Measurements from ENCODE around the gene DMPK. TPM values are rescaled to one million over a fixed set of nuclear protein-coding genes. Genes with fewer than 3 reads are reported as not detected.
A peak's percentile ranks its signal among the peaks of the same experiment; 100 is the strongest.

Gene DMPK
- total and polyA plus RNA-seq, 12 donors, result 220 to 439 (median 304) TPM

DNA sequence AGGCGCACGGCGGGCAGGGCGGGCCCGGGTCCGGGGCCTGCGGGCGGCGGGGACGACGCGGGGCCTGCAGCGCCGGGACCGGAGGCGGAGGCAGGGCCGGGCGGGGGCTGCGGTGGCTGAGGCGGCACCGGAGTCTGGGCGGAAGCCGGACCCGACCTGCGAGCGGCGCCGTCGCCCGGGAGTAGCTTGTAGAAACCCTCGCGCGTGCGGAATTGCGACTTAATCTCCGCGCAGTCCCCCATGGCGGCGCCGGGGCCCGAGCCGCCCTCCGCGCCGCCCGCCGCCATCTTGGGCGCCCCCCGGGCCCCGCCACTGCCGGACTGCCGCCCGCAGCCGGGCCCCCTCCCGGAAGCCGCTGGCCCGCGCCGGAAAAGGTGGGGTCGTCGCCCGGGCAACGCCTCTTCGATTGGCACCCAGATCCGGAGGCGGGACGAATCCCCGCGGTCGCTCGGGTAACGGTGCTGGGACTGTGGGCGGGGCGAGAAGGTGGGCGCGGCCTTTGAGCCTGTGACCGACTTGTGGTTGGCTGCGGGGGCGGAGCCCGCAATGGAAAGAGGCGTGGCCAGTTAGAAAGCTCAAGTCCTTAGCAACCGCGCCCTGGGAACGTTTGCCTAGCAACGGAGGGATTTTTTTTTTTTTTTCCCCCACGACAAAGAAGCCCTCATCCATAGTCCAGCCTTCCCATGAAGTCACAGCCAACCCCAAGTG is 10.3 kb upstream of the DMPK start, which contains the start of gene DMWD:
DMWD (minus strand) TSS at position 376 of the 708 bp plus-strand sequence; CDS start at position 287, 89 bp downstream.
- Histone ChIP-seq H3K27ac (peak within 1 kb of the TSS; percentile 74 to 92 (median 84)), H3K27me3 (peaks cover 0 to 76% (median 0%) of the 10 kb centered on the region in 7 donors), H3K4me3 (peak within 1 kb of the TSS; percentile 52 to 95 (median 70)), H3K36me3 (peaks cover 0 to 33% (median 12%) of the 10 kb centered on the region in 9 donors), H3K4me1 (peaks cover 0 to 44% (median 28%) of the 10 kb centered on the region in 9 donors), H3K9me3 (no peaks in the 10 kb centered on the region)
- 0 to 1% methylated on average over 81 to 86 of the region's 86 CpGs for WGBS, 2 donors
- ATAC-seq (peak; percentile 94 to 99 (median 98)), DNase-seq (peak; percentile 99 to 100)
- TF ChIP-seq, protein P1, sequence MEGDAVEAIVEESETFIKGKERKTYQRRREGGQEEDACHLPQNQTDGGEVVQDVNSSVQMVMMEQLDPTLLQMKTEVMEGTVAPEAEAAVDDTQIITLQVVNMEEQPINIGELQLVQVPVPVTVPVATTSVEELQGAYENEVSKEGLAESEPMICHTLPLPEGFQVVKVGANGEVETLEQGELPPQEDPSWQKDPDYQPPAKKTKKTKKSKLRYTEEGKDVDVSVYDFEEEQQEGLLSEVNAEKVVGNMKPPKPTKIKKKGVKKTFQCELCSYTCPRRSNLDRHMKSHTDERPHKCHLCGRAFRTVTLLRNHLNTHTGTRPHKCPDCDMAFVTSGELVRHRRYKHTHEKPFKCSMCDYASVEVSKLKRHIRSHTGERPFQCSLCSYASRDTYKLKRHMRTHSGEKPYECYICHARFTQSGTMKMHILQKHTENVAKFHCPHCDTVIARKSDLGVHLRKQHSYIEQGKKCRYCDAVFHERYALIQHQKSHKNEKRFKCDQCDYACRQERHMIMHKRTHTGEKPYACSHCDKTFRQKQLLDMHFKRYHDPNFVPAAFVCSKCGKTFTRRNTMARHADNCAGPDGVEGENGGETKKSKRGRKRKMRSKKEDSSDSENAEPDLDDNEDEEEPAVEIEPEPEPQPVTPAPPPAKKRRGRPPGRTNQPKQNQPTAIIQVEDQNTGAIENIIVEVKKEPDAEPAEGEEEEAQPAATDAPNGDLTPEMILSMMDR (IDR thresholded peaks at IDR 0.05), result peak in 1 of 9 donors; percentile 5
- intact Hi-C loops (cut with DNase I), result loop anchor here in 3 of 10 donors (2.0 kb wide), 2 partner anchors 22 to 24 kb away; partner anchors contain the start of gene SIX5 (in 2 of the 3)

DNA sequence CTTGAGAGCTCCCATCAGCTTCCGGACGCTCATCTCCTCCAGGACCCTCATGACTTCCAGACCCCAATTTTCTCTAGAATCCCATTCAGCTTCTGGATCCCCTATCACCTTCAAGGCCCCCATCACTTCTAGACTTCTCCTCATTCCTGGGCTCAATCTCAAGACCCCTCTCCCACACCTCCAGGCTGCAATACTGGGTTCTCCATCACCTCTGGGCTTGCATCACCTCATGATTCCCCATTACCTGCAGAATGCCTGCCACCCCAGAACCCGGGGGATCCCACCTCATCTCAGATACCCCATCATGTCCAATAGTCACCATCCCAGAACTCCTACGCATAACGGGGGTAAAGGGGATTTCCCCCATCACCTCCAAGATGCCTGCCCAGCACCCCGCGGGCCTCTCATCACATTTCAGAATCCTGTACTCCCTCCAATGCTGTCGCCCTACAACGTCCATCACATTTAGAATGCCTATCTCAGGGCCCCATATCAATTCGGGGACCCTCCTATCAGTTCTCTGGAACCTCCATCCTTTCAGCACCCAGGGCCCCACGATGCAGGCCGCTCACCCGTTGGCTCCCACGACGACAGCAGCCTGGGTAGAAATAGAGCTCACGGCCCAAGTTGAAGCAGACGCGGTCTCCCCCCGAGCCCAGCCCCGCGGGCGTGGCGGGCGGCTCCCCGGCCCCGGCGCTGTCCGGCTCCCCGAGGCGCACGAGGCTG is 9.6 kb upstream of the DMPK start:
- ATAC-seq (no peak), DNase-seq (no peak)
- Histone ChIP-seq H3K9me3 (no peaks in the 10 kb centered on the region), H3K27me3 (peaks cover 0 to 76% (median 0%) of the 10 kb centered on the region in 7 donors), H3K4me1 (peaks cover 0 to 44% (median 28%) of the 10 kb centered on the region in 9 donors), H3K27ac (peak overlapping the region; percentile 74 to 92 (median 84)), H3K4me3 (peak overlapping the region; percentile 52 to 95 (median 70)), H3K36me3 (peaks cover 0 to 40% (median 12%) of the 10 kb centered on the region in 9 donors)
- intact Hi-C loops (cut with DNase I), result loop anchor here in 3 of 10 donors (2.0 kb wide), 2 partner anchors 21 to 23 kb away; partner anchors contain the start of gene SIX5 (in 2 of the 3)
- 5 to 7% methylated on average over 31 of the region's 31 CpGs for WGBS, 2 donors
- TF ChIP-seq, protein P1 (IDR thresholded peaks at IDR 0.05), result no peak

DNA sequence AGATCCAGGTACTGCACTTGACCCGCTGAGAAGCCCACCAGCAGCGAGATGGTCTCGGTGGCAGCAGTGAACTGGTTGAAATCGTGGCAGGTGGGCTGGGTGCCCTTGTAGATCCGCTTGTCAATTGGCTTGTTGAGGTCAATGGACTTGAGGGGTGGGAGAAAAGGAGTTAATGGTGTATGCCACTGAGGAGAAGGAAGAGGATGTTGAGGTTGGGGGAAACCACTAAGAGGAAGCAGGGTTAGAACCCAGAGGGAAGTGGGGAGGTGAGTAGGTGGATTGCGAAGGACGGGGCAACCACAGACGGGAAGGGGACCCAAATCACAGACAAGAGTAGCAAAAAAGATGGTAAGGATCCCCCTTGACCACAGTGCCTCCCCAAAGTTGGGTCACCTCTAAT is 8.7 kb upstream of the DMPK start:
- DNase-seq (peak in 1 of 2 donors; percentile 27), ATAC-seq (no peak)
- no peak overlapping the region for H3K27ac ChIP-seq
- peaks cover 2 to 54% (median 30%) of the 10 kb centered on the region in 9 donors for H3K4me1 ChIP-seq
- H3K9me3 ChIP-seq, result no peaks in the 10 kb centered on the region
- peaks cover 0 to 76% (median 0%) of the 10 kb centered on the region in 7 donors for H3K27me3 ChIP-seq
- intact Hi-C loops (cut with DNase I), result no loop called here
- peaks cover 0 to 50% (median 19%) of the 10 kb centered on the region in 9 donors for H3K36me3 ChIP-seq
- peak overlapping the region in 2 of 10 donors; percentile 60 to 79 for H3K4me3 ChIP-seq
- TF ChIP-seq, protein P1 (IDR thresholded peaks at IDR 0.05), result no peak
- 89% methylated on average over 8 of the region's 8 CpGs for WGBS, 2 donors
